GM12864 (cell line): ENCODE measurements around the gene TMEM86B.
A peak's percentile ranks its signal among the peaks of the same experiment; 100 is the strongest.

Source experiments
- DNase-seq: peaks from one replicate; pipeline ENCODE4 v3.0.0-alpha.2; 2011; ENCODE audit warnings: low read depth
- H3K4me3 ChIP-seq: 2 replicates; pipeline ENCODE4 v1.5.1; 2011; ENCODE audit warnings: mild to moderate bottlenecking, low read depth, low read length, control low read depth
- TF ChIP-seq, protein P1 (sequence below): IDR thresholded peaks from 2 replicates; pipeline ENCODE4 v1.5.1; 2011; ENCODE audit warnings: low read depth, mild to moderate bottlenecking, moderate library complexity, low read length, control low read depth, inconsistent platforms; ENCODE audit errors: missing control alignments

TMEM86B gene

DNA sequence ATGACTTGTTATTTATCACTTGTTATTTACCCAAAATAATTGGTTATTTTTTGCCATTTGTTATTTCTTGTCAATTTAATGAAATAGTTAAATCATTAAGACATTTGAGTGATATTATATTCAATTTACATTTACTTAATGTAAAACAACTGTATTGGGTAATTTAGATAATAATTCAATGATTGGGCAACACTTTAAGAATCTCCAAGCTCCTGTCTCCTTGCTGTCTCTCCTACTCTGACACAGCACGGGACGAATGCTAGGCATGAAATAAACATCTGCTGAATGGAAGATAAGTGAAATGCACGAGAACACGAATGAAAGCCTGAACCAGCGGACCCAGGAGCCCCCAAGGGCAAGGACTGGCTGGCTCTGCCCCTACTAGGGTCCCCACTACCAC, 36.0 kb upstream of the TMEM86B start:
- H3K4me3 ChIP-seq, result no peak overlapping the region
- DNase-seq, result no peak
- TF ChIP-seq, protein P1, sequence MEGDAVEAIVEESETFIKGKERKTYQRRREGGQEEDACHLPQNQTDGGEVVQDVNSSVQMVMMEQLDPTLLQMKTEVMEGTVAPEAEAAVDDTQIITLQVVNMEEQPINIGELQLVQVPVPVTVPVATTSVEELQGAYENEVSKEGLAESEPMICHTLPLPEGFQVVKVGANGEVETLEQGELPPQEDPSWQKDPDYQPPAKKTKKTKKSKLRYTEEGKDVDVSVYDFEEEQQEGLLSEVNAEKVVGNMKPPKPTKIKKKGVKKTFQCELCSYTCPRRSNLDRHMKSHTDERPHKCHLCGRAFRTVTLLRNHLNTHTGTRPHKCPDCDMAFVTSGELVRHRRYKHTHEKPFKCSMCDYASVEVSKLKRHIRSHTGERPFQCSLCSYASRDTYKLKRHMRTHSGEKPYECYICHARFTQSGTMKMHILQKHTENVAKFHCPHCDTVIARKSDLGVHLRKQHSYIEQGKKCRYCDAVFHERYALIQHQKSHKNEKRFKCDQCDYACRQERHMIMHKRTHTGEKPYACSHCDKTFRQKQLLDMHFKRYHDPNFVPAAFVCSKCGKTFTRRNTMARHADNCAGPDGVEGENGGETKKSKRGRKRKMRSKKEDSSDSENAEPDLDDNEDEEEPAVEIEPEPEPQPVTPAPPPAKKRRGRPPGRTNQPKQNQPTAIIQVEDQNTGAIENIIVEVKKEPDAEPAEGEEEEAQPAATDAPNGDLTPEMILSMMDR, result no peak

DNA sequence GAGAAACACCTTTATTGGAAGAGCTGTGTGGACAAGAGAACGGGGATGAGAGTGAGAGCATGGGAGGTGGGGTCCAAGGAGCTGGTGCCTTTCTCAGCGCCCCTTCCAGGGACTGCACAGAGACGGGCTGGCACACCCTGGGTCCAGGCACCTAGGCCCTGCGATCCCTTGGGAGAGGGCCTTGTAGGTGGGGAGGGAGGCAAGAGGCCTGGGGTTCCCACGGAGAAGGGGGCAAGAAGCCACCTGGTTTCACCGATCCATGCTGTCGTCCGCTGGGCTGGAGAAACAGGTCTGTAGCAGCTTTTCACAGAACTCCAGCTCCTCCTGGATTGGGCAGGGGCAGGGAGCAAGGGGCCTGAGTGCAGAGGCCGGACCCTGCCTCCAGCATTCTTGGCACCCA, 33.8 kb upstream of the TMEM86B start:
- TF ChIP-seq, protein P1, result no peak
- no peak overlapping the region for H3K4me3 ChIP-seq
- DNase-seq, result no peak

DNA sequence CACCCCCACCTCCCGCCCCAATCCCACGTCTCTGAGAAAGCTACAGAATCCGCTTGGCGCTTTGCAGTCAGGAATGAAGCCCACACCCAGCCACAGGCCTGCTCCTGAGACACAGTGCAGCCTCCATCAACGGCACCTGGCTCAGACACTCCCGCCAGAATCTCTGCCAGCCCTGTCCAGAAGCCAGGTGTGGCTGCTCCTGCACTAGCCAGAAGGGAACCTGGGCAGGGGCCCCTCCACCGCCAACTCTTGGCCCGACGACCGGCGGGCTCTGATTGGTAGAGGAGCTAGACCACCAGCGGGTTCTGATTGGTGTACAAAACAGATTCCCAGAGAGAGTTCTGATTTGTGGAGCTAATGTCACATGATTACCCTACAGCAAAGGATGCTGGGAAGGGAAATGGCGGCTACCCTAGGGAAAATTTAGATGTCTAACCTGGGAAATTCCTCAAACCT, 33.1 kb upstream of the TMEM86B start:
- DNase-seq, result no peak

DNA sequence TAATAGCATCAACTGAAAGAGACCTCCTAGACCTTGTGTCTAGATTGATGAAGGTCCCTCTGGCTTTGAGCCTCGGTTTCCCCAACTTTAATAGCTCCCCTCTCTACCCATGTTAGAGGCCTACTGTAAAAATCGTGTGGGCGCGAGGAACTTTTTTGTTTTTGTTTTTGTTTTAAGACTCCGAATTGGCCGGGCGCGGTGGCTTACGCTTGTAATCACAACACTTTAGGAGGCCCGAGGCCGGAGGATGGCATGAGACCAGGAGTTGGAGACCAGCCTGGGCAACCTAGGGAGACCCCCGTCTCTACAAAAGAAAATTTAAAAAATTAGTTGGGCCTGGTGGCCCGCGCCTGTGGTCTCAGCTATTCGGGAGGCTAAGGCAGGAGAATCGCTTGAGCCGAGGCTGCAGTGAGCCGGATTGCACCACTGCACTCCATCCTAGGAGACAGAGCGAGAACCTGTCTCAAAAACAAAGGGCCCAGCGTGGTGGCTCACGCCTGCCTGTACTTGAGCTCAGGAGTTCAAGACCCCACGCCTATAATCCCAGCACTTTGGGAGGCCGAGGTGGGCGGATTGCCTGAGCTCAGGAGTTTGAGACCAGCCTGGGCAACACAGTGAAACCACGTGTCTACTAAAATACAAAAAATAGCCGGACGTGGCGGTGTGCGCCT, 31.1 kb upstream of the TMEM86B start:
- TF ChIP-seq, protein P1, result no peak
- no peak for DNase-seq
- H3K4me3 ChIP-seq, result peak overlapping the region; percentile 93

More for the DNA sequence above, 33.1 kb upstream of the TMEM86B start:
- no peak overlapping the region for H3K4me3 ChIP-seq
- TF ChIP-seq, protein P1, result no peak

DNA sequence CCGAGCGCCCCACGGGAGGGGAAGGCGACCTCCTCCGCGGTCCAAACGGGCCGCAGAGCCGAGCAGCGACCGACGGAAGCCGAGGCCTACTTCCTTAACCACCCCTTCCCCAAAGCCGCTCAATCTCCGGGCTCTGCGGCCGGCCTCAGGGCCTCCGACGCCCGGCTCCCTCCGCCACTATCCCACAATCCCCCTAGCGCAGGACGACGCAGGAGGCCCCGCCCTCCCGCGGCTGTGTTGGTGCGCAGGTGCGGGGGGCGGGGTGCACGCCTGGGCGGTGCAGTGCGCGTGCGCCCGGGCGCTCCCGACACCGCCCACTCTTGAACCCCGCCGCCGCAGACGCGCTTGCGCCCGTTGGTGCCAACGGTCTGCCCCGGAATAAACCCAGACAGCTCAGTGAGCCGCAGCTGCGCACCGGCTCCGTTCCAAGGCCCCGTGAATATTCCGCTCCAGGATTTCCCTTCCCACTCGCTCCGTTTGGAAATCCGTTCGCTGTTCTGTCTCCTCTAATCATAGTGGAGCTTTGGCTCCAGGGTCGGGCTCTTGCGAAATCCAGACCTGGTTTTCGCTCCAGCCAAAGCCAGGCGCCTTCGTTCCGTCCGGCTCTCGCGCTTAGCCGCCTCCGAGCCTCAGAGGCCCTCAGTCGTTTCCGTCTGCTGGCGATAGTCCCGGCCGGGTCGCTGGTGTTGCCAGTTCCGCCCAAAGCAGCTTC, 30.4 kb upstream of the TMEM86B start, which contains the start of gene PPP6R1:
Gene PPP6R1 (minus strand): TSS at position 190 of the 712 bp plus-strand sequence. CDS start 11,914 bp downstream, outside the sequence.
- DNase-seq, result peak; percentile 89
- peak within 1 kb of the TSS; percentile 93 for H3K4me3 ChIP-seq
- TF ChIP-seq, protein P1, result no peak

DNA sequence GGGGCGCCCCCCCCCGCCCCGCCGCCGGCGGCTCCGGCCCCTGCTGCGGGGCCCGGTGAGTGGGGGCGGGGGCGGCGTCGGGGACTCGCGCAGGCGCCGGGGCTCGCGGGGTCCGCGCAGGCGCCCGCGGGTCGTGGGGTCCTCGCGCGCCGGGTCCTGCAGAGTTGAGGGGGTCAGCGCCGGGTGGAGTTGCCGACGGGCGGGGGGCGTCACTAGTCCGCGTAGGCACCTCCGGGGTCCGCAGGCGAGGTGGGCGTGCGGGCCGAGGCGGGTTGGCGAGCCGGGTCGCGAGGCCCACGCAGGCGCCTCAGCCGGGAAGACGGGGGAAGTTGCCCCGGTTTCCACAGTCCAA, 29.9 kb upstream of the TMEM86B start:
- peak overlapping the region; percentile 93 for H3K4me3 ChIP-seq
- TF ChIP-seq, protein P1, result no peak
- no peak for DNase-seq
